HG03457 (cell line): ENCODE results near the gene DNTT.

Experiments used
- ATAC-seq: cut with Tn5 transposase; IDR thresholded peaks from one replicate; pipeline ENCODE4 v1.9.1; 2021; ENCODE audit warnings: moderate number of reproducible peaks; ENCODE audit not compliant: unreplicated experiment

The DNTT gene

DNA sequence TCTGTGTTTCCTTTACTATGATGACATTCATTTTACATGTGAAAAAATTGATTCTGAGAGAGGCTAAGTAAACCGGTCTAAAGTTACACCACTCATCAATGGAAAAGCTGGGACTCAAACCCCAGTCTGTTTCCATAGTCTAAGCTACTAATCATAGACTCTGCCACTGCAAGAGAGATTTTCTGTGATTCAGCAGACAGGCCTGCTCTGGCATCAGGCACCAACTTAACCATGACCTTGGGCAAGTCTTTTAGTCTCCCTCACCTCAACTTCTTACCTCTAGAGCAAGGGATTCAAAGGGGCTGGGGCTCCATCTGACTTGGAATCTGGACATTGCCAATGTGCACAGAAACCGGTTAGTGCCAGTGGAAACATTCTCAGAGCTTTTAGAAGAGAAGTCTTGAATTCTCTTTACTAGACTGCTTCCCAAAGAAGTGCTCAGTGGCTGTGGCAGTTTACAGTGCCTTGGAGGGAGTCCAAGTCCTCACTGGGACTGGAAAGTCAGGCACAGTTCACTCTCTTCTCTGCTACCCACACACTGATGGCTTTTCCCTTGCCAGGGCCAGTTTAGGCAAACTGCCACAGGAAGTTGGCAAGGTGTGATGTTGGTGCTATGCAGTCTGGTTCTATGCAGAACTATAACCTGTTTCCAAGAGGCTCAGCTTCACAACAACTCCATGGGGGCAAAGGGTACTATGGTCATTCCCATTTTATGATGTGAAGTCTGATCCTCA is 28.4 kb upstream of the DNTT start:
- ATAC-seq, result no peak

DNA sequence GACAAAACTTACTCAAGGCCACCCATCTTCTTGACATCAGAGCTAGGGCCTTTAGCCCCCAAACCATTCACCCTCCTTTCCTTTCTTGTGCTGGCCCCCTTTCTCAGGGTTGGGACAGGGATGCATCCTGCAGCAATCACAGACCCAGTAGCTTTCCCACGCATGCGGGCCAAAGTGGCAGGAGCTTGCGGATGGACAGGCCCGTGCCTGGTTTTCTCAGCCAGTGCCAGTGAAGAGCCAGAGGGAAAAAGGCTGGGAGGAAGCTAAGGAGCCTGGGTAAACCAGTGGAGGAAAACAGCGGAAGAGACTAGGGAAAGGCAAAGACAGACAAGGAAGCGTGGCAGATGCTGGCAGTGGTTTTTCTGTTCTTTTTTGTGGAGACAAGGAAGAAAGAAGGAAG is 27.8 kb upstream of the DNTT start:
- ATAC-seq, result no peak

DNA sequence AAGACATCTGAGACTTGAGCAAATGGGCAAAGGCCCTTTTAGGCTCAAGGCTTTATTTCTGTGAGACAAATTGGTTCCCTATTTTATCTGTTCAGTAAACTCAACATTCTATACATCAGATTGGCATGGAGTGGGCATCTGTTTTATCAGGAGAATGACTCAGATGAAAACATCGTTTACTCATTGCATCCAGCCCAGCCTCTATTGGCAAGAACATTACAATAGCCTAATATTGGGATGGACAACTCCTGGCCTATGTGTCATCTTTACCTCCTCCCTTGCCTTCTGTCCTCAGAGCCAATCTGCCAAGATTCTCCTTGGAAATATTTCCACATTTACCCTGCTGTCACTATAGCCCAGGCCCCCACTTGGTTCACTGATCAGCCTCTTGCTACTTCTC is 27.4 kb upstream of the DNTT start:
- no peak for ATAC-seq

DNA sequence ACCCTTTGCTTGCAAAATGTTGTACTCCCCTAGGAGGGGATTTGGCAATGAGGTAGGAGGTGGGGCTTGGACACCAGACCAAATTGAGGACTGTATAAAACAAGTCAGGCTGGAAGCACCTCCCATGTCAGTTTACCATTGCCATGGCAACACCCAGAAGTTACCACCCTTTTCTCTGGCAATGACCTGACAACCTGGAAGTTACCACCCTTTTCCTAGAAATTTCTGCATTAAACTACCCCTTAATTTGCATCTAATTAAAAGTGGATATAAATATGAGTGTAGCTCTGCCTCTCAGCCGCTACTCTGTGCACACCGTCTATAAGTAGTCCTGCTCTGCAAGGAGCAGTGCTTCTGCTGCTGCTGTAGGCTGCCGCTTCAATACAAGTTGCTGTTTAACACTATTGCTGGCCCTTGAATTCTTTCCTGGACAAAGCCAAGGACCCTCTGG is 25.0 kb upstream of the DNTT start:
- no peak for ATAC-seq

DNA sequence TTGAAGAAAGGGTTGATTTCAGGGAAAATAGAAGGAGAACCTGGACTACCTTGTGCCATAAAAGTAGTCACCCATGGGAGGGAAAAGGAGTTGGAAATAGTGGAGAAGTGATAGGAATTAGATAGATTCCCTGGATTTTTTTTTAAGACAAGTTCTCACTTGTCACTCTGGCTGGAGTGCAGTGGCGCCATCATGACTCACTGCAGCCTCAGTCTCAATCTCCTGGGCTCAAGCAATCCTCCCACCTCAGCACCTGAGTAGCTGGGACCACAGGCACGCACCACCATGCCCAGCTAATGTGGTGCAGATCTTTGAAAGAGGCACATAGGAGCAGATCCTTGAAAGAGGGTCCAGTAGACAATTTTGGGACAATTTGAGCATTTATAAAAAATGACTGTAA is 23.4 kb upstream of the DNTT start:
- no peak for ATAC-seq

DNA sequence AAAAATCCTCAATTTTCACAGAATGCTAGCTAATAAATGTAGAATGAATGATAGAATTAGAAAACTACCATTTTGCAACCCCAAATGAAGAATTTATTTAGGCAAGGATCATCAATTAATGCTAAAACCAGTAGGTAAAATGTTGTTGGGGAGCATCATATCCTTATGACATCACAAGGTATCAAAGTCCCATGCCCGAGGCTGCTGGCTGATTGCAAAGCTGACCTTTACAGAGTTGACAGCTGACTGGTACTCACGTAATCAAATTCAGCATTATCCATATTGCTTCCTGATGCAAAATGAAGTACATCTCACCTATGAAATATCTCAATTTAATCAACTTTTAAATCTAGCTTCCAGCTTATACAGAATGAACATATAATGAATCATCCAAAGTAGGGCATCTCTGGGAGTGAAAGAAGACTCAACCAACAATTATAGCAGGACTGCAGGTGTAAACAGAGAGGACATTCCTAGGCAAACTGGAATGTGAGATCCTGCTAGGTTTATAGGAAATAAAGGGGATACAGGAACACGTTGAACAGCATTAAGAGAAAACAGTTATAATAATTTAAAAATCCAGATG is 22.7 kb upstream of the DNTT start:
- no peak for ATAC-seq

DNA sequence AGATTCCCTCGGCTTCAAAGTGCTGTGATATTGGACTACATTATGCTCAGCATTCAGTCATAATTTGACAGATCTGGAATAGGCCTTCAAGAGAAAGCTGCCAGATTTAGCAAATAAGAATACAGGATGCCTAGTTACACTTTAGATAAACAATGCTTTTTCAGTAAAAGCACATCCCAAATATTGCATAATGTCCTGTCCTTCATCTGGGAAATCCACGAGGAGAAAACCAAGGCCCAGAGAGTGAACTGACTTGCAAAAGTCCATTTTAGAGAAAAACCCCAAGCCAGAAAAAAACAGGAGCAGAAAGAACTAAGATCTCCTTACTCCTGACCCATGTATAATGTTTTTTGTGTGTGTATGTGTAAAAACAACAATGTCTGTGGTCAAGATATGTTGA is 20.9 kb upstream of the DNTT start:
- no peak for ATAC-seq

DNA sequence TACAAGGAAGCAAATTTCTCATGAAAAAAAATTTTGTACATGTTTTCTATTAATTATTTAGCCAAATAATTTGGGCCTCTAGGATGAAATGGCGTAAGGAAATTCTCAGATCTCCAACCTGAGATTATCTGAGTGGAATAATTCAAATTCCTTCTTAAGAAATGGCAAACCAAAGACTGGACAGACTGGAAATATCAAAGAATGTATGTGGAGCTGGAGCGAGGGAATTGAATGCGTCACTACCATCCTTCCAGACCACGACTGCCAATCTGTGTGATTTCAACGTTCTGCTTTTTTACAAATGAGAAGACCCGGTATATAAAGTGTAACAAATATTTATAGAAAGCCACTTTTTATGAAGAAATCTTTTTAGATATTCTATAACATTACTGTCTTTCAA is 20.5 kb upstream of the DNTT start:
- no peak for ATAC-seq

DNA sequence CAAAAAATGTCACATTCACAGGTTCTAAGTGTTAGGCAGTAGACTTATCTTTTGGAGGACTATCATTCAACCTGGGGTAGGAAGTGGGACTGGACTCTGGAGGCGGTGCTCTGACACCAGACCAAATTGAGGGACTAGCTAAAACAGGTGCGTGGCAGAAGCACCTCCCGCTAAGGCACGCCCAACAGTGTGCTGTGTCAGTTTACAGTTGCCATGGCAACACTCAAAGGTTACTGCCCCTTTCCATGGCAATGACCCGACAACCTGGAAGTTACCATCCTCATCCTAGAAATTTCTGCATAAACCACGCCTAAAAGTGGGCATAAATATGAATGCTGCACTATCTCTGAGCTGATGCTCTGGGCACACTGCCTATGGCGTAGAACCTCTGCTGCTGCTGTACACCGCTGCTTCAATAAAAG is 18.9 kb upstream of the DNTT start:
- no peak for ATAC-seq

DNA sequence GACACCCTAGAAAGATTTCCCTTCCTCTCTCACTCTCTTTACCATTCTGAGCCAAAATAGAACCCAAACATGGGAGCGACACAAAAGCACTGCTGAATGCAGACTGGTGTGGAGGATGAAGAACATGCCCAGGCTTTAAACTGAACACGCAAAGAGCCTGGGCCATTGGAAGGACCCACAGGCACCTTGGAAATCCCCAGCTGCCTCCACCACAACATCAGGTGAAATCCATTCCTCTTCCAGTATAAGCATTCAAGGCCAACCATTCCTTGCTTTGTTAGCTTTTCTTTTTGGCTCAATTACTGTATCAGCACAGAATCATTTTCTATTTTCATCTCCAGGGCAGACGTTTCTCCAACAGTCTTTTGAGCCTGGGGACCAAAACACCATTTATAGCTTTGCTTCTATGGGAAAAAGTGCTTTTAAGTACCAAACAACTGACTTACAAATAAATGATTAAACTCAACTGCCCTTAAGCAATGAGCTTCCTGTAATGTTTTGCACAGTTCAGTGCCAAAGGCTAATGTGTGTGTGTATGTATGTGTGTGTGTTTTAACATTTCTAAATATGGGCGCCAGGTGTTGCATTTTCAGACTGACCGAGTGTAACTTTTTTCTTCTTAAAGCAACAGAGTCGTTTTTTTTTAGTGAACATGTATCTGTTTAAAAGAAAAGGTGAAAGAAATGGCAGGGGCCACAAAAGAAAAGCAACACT is 16.7 kb upstream of the DNTT start:
- peak; percentile 56 for ATAC-seq

DNA sequence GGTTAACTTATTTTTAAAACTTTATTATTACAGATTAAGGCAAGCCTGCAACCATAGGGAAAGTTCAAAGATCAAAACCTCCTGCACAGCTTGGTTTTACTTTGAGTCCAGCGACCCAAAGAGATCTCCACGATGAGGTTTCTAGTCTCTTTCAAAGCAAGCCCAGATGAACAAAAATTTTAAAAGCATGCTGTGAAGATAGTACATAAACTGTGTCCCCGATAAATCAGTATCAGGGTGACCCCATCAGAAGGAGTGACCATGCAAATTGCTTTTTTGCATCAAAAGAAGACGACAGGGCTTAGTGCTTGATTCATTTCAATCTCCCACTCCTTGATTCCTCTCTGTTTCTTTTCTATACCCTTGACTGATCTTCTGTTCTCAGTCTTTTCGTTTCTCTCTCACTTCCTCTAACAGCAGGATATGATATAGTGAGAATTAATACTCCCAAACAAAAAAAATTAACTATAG is 16.0 kb upstream of the DNTT start:
- peak; percentile 38 for ATAC-seq

DNA sequence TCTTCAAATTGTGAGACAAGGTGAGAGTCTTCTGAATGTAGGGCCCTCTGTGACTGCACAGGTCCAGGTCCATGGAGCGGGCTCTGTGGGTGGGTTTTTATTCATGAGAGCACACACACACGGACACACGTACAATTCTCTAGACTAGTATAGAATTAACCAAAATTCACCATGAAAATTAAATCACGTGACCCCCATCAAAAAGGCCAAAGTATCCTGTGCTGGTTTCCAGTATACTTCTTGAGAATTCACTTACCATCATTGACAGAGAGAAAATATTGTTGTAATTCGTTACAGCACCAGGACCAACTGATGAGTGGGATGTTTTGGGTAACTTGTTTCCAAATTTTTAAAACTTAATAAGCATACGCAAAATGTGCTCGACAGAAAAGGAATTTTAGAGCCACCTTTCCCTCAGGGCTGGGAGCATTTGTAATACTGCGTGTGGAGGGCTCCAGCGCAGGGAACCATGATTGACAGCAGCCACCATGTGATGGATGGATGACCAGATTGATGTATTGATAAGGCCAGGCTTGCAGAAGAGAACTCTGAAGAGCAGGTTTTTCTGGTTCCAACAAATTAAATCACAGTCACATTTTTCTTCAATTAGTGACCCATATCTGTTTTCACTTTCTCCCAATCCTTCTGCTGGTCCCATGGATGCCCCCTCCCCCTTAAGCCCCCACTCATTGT is 14.9 kb upstream of the DNTT start:
- ATAC-seq, result no peak

DNA sequence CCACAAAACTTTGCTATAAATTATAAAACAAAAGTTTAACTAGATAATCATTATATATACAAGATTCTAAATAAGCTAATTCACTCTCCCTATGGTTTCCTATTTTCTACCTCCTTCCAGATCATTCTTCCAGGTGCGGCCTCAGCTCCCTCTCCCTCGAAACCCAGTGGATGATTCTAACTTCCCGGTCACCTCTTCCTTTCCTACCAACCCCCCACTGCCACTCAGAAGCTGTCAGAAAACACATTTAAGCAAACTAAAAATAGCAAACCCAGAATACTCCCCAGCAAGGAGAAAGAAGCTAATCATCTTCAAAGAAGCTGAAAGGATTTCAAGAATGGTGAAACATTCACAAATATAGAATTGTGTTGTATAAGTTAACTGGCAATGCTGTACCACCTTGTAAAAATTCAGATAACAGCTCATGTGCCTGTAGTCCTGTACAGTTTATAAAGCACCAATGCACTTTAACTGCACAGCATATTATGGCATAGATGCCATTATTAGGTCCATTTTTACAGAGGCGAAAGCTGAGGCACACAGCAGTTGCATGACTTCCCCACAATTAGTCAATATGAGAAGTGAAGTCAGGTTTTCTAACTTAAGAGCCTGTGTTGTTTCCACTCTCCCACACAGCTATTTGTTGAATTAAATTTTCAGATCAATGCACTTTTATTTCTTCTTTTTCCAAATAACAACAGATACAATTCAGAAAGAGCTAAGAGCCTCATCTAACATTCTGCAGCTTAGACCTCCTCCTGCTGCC is 13.7 kb upstream of the DNTT start:
- ATAC-seq, result no peak

DNA sequence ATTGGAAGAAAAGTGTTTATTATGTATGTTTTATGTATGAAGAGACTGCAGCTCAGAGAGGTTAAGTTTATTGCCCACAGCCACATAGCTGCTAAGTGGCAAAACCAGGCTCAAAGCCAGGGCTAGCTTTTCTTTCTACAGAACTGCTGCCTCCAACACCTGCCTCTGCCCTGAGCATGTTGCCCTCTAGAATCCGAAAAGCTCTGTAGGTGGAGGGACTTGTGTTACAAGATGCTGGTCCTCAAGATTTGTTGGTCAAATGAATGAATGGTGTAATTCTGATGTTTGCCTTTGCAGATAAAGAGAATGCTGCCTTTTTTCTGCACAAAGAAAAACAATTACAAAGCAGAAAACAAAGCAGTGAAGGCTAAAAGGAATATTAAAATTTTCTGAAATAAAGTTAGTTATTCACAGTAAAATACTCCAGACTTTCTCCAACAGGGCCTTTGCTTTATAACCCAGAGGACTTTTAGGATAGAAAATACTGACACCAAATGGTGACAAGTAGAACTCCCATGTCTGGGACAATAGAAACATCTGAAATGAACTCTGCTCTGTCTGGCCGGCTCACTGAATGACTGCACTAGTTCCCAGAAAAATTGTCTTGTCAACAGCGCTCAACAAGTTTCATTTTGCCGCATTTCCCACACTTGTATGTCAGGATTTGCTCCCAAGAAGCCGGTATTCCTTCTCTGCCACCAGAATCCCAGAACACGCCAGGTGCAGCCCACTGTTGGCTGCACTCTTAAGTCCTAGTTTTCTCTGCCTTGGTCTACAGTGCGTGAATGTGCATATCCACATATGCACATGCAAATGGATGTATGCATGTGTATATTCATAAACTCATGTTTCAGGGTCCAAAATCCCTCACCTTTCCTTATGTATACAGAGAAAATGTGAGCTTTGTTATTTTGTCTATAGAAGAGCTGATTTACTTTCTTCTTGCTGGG is 11.0 kb upstream of the DNTT start:
- no peak for ATAC-seq

DNA sequence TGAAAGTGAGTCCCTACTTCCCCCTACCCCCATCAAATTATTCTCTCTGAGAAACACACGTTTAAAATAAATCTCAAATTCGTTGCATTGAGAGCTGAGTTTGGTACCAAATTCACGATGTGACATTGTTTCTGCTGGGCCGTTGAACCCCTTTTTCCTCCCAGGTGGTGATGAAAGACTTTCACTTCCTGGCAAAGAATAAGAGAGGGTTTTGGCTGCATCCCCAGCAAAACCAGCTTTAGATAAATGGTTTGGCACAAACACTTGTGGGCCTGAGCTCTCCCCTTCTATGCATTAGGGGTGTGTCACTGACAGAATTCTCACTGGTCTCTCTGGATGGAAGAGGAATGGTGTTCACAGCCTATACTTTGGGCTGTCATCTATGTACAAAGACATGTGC is 8.8 kb upstream of the DNTT start:
- ATAC-seq, result no peak

DNA sequence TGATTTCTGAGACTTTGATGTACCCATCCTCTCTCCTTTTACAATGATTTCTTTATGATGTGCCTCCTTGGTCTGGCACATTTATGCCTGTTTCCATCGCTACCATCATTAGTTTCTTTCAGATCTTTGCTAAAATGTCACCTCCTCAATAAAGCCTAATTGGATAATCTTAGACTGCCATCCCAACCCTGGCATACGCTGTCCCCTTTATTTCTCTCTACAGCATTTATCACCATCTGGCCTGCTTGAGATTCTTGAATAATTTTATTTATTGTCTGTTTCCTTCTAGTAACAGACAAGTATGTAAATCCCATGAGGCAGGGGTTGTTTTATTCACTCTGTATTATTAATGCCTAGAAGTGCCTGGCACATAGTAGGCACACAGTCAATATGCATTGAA is 6.7 kb upstream of the DNTT start:
- no peak for ATAC-seq

DNA sequence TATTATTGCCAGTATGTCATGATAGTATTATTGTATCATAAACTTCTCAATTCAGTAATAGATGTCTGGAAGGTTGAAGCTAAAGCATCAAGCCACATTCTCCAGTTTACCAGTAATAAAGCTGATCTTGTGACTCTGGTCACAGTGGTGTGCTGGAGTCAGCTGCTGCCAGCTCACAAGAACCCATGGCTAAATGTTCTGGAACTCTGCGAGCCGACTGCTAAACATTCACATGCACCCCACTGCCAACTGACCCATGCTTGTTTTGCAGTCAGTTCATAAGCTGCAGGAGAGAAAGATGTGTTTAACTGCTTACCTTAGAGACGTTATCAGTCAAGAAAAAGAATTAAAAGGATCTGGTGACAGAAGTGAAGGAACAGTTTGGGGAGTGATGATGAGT is 5.9 kb upstream of the DNTT start:
- ATAC-seq, result no peak

DNA sequence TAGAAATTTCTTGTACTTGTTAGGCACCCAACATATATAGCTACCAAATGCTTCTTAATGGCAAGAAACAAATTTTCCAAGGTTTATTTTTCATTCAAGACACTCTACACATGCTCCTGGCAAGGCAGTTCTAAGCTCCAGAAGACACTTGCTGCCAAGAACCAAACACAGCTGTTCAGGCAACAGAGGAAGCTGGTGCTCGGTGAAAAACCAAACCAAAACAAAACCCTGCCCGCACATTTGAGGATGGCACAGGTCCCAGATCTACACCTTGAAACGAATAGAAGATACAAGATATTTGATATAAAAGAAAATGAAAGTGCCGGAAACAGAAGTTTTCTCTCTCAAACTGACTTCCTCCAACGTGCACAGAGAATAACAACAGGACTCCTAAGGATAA is 4.9 kb upstream of the DNTT start:
- no peak for ATAC-seq

DNA sequence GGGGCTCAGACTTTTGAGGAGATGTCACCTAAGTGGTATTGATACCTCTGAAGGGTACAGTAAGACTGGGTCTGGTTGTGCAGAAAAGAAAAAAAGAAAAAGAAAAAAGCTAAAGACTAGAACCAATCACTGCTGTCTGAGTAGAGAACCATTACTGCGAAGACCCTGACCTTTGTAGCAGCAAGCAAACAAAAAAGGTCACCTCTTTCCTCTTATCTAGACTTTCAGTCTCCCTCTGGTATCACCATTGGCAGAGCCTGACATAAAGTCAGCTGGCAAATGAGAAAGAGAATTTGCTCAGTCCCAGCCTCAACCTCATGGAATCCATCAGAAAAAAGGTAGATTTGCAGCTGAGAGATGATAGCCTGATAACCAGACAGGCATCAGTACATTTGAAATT is 2.6 kb upstream of the DNTT start:
- ATAC-seq, result no peak

DNA sequence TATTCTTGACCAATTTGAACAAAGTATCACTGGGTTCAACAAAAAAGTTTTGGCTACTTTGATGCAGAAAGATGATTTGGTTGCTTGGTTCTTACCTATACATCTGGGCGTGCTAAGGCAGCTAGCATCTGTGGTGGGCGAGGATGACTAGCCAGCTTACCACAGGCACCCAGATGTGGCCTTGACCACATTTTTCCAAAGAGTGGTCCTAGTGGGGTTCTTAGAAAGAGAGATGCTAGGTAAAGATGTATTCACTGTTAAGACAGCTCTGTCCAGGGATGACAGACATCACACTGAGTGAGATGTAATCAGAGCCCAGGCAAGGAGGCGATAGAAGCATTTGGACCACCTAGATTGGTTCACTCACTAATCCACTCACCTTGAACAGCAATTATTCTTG is 785 bp downstream of the DNTT start:
- ATAC-seq, result no peak
